Mesenchymal stem cell (in vitro differentiated cells and primary cell): ENCODE measurements around the gene RCL1.
A peak's percentile ranks its signal among the peaks of the same experiment; 100 is the strongest.
"Not testable (repeated sequence)": the region's sequence is repeated elsewhere in the genome, so short reads cannot be mapped to it uniquely, and the experiment has no call there.

Experiments used
- DNase-seq: peaks from one replicate; pipeline ENCODE4 v3.0.0-alpha.2; 2013
- H2AFZ ChIP-seq: one replicate; pipeline ENCODE4 v1.6.1; 2013; ENCODE audit warnings: low read depth, mild to moderate bottlenecking, control low read depth, inconsistent platforms, low read length, moderate library complexity
- H2AK5ac ChIP-seq: 2 replicates; pipeline ENCODE4 v1.6.1; 2013; ENCODE audit warnings: low read length, moderate library complexity, mild to moderate bottlenecking, inconsistent platforms; ENCODE audit not compliant: severe bottlenecking
- H2BK120ac ChIP-seq: one replicate; pipeline ENCODE4 v1.6.1; 2013; ENCODE audit warnings: low read depth, mild to moderate bottlenecking, inconsistent platforms, low read length, moderate library complexity
- H2BK12ac ChIP-seq, 2 experiments: one replicate each; pipeline ENCODE4 v1.6.1; 2013; ENCODE audit warnings: inconsistent platforms in 2 of 2, low read length in 2 of 2, mild to moderate bottlenecking in 2 of 2, moderate library complexity in 2 of 2, control low read depth in 1 of 2
- H2BK15ac ChIP-seq: one replicate; pipeline ENCODE4 v1.6.1; 2013; ENCODE audit warnings: mild to moderate bottlenecking, low read depth, inconsistent platforms; ENCODE audit not compliant: poor library complexity, severe bottlenecking
- H2BK5ac ChIP-seq: 2 replicates; pipeline ENCODE4 v1.6.1; 2013; ENCODE audit warnings: low read depth, mild to moderate bottlenecking, low read length, control low read depth, inconsistent platforms; ENCODE audit not compliant: poor library complexity, severe bottlenecking
- H3K14ac ChIP-seq, 2 experiments: one replicate each; pipeline ENCODE4 v1.6.1; 2013; ENCODE audit warnings: inconsistent platforms in 2 of 2, low read length in 2 of 2, control low read depth in 1 of 2, mild to moderate bottlenecking in 1 of 2, moderate library complexity in 1 of 2
- H3K18ac ChIP-seq, 2 experiments: one replicate each; pipeline ENCODE4 v1.6.1; 2013; ENCODE audit warnings: inconsistent platforms in 2 of 2, low read length in 2 of 2, control low read depth in 1 of 2, low read depth in 1 of 2, mild to moderate bottlenecking in 1 of 2
- H3K23ac ChIP-seq, 2 experiments: one replicate each; pipeline ENCODE4 v1.6.1; 2013; ENCODE audit warnings: inconsistent platforms in 2 of 2, low read length in 2 of 2, mild to moderate bottlenecking in 2 of 2, moderate library complexity in 2 of 2, control low read depth in 1 of 2
- H3K27ac ChIP-seq: 2 replicates; pipeline ENCODE4 v1.5.1; 2013; ENCODE audit warnings: mild to moderate bottlenecking, moderate library complexity, low read length, control low read depth, inconsistent platforms; ENCODE audit not compliant: poor library complexity, severe bottlenecking
- H3K27me3 ChIP-seq, 2 experiments: 2 replicates each; pipeline versions ENCODE4 v1.6.1 to v1.7.0; 2013; ENCODE audit warnings: low read length in 2 of 2, mild to moderate bottlenecking in 2 of 2, moderate library complexity in 2 of 2, control low read depth in 1 of 2, inconsistent platforms in 1 of 2; ENCODE audit not compliant: control insufficient read depth in 1 of 2, insufficient read depth in 1 of 2
- H3K36me3 ChIP-seq, 2 experiments: 2 replicates each; pipeline versions ENCODE4 v1.6.1 to v1.7.0; 2013; ENCODE audit warnings: low read length in 2 of 2, control low read depth in 1 of 2, inconsistent platforms in 1 of 2, low read depth in 1 of 2, mild to moderate bottlenecking in 1 of 2; ENCODE audit not compliant: insufficient read depth in 2 of 2, control insufficient read depth in 1 of 2
- H3K4ac ChIP-seq, 2 experiments: one replicate each; pipeline ENCODE4 v1.6.1; 2013; ENCODE audit warnings: inconsistent platforms in 2 of 2, low read length in 2 of 2, mild to moderate bottlenecking in 2 of 2, moderate library complexity in 2 of 2, control low read depth in 1 of 2, low read depth in 1 of 2
- H3K4me1 ChIP-seq: 2 replicates; pipeline ENCODE4 v1.6.1; 2013; ENCODE audit warnings: low read depth, low read length, control low read depth; ENCODE audit not compliant: control insufficient read depth, insufficient read depth
- H3K4me2 ChIP-seq: 2 replicates; pipeline ENCODE4 v1.6.1; 2013; ENCODE audit warnings: low read length, mild to moderate bottlenecking, inconsistent platforms; ENCODE audit not compliant: poor library complexity, severe bottlenecking
- H3K4me3 ChIP-seq, 2 experiments: 2 replicates each; pipeline versions ENCODE4 v1.5.1 to v1.7.0; 2013; ENCODE audit warnings: low read length in 2 of 2, mild to moderate bottlenecking in 2 of 2, control low read depth in 1 of 2, low read depth in 1 of 2; ENCODE audit not compliant: insufficient read depth in 1 of 2
- H3K79me1 ChIP-seq: replicated peaks from 2 replicates; pipeline ENCODE4 v1.6.1; 2013; ENCODE audit warnings: mild to moderate bottlenecking, control low read depth, low read length, inconsistent platforms; ENCODE audit not compliant: poor library complexity, severe bottlenecking
- H3K9ac ChIP-seq: 2 replicates; pipeline ENCODE4 v1.7.0; 2013; ENCODE audit warnings: mild to moderate bottlenecking, low read length, moderate library complexity
- H3K9me3 ChIP-seq: 2 replicates; pipeline ENCODE4 v1.7.0; 2013; ENCODE audit warnings: mild to moderate bottlenecking, low read length; ENCODE audit not compliant: control insufficient read depth
- H4K8ac ChIP-seq: one replicate; pipeline ENCODE4 v1.6.1; 2013; ENCODE audit warnings: inconsistent platforms, mild to moderate bottlenecking, low read length, moderate library complexity
- H4K91ac ChIP-seq: one replicate; pipeline ENCODE4 v1.6.1; 2013; ENCODE audit warnings: mild to moderate bottlenecking, low read length, inconsistent platforms
- WGBS: methylation state at CpG from one replicate; pipeline ENCODE4 v1.1.7; 2013; ENCODE audit warnings: mixed read lengths; 5-methylcytosine and 5-hydroxymethylcytosine counted together

Gene RCL1

GRCh38 chr9:4774209-4774608 is 18.5 kb upstream of the RCL1 start:
- Histone ChIP-seq H3K18ac (no peak overlapping the region), H3K9me3 (no peaks in the 10 kb centered on the region), H2BK15ac (no peak overlapping the region), H3K4me2 (no peak overlapping the region), H2BK120ac (no peak overlapping the region), H2BK12ac (no peak overlapping the region), H3K4me3 (peak overlapping the region in 1 of 2 experiments; percentile 3), H3K14ac (no peak overlapping the region), H3K27ac (no peak overlapping the region), H3K79me1 (no peaks in the 10 kb centered on the region), H2AK5ac (no peak overlapping the region), H3K4ac (no peak overlapping the region), H4K91ac (no peak overlapping the region), H3K9ac (no peak overlapping the region), H3K27me3 (peaks cover 0 to 2% of the 10 kb centered on the region in 2 experiments), H2BK5ac (no peak overlapping the region), H2AFZ (no peak overlapping the region), H3K23ac (no peak overlapping the region), H3K4me1 (peaks cover 2% of the 10 kb centered on the region), H3K36me3 (no peaks in the 10 kb centered on the region), H4K8ac (no peak overlapping the region)
- WGBS = 43% methylated on average over 1 of the region's 1 CpG
- peak; percentile 89 for DNase-seq

DNA sequence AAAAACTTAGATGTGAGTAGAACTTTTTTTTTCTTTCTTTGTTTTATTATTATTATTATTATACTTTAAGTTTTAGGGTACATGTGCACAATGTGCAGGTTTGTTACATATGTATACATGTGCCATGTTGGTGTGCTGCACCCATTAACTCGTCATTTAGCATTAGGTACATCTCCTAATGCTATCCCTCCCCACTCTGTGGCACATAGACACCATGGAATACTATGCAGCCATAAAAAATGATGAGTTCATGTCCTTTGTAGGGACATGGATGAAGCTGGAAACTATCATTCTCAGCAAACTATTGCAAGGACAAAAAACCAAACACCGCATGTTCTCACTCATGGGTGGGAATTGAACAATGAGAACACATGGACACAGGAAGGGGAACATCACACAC is 17.8 kb upstream of the RCL1 start:
- not testable (repeated sequence) for H4K8ac ChIP-seq, H3K23ac ChIP-seq, H3K18ac ChIP-seq, H3K14ac ChIP-seq, H2AK5ac ChIP-seq, H3K9me3 ChIP-seq, H3K36me3 ChIP-seq, H3K4ac ChIP-seq, H2AFZ ChIP-seq, H3K4me1 ChIP-seq, H3K4me2 ChIP-seq, H2BK15ac ChIP-seq, H3K9ac ChIP-seq, H2BK5ac ChIP-seq, H2BK120ac ChIP-seq, H2BK12ac ChIP-seq, H3K4me3 ChIP-seq, H3K27me3 ChIP-seq, H3K79me1 ChIP-seq, H3K27ac ChIP-seq, H4K91ac ChIP-seq, DNase-seq
- no CpG with 5 or more reads among the region's 2 CpGs for WGBS

DNA sequence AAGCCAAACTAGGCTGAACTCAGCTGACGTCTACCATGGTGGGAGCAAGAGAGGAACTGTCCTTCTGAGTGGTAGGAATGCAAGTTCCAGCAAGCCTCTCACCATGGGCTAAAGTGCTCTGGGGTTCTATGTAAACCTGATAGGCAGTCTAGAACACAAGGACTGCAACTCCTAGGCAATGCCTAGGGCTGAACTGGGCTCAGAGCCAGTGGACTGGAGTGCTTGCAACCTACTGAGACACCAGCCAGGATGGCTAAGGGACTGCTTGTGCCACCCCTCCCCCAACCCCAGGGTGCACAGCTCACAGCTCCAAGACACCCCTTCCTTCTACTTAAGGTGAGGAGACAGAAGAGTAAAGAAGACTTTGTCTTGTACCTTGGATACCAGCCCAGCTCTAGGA is 12.1 kb upstream of the RCL1 start:
- no peak overlapping the region for H2BK120ac ChIP-seq
- 86% methylated on average over 1 of the region's 1 CpG for WGBS
- H3K14ac ChIP-seq = no peak overlapping the region
- H3K79me1 ChIP-seq = no peaks in the 10 kb centered on the region
- no peak overlapping the region for H2BK5ac ChIP-seq
- peaks cover 4% of the 10 kb centered on the region for H3K4me1 ChIP-seq
- H4K8ac ChIP-seq = no peak overlapping the region
- no peak overlapping the region for H3K9ac ChIP-seq
- H2AK5ac ChIP-seq = no peak overlapping the region
- no peak for DNase-seq
- H3K23ac ChIP-seq = no peak overlapping the region
- H3K18ac ChIP-seq = no peak overlapping the region
- H3K4me3 ChIP-seq = no peak overlapping the region
- no peak overlapping the region for H3K4ac ChIP-seq
- H3K36me3 ChIP-seq = no peaks in the 10 kb centered on the region
- no peak overlapping the region for H3K27ac ChIP-seq
- no peak overlapping the region for H2AFZ ChIP-seq
- H3K4me2 ChIP-seq = no peak overlapping the region
- no peaks in the 10 kb centered on the region for H3K9me3 ChIP-seq
- H2BK15ac ChIP-seq = no peak overlapping the region
- no peak overlapping the region for H2BK12ac ChIP-seq
- H3K27me3 ChIP-seq = peaks cover 0 to 4% of the 10 kb centered on the region in 2 experiments
- H4K91ac ChIP-seq = no peak overlapping the region

DNA sequence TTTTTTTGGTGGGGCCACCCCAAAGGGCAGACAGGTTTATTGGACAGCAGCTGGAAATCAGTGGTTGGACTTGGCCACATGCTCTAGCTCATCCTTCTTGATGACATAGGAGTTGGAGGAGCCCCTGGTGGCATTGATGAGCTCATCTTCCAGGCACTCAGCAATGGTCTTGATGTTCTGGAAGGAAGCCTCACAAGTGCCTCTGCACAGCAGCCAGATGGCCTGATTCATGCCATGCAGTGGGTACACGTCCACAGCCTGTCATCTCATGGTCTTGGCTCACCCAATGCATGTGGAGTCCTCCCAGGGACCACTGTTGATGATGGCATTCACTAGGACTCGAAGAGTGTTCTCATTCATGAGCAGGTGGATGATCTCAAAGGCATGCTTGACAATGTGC is 11.3 kb upstream of the RCL1 start:
- Histone ChIP-seq H3K79me1 (no peaks in the 10 kb centered on the region), H3K4ac (no peak overlapping the region), H2AFZ (no peak overlapping the region), H4K8ac (no peak overlapping the region), H3K9me3 (no peaks in the 10 kb centered on the region), H2BK12ac (no peak overlapping the region), H2BK5ac (no peak overlapping the region), H2BK120ac (no peak overlapping the region), H4K91ac (no peak overlapping the region), H3K36me3 (no peaks in the 10 kb centered on the region), H3K9ac (no peak overlapping the region), H3K4me1 (peaks cover 4% of the 10 kb centered on the region), H3K23ac (no peak overlapping the region), H3K14ac (peak overlapping the region in 1 of 2 experiments; percentile 14), H3K27me3 (peaks cover 0 to 4% of the 10 kb centered on the region in 2 experiments), H3K27ac (no peak overlapping the region), H2BK15ac (no peak overlapping the region), H3K4me2 (no peak overlapping the region), H2AK5ac (no peak overlapping the region), H3K18ac (no peak overlapping the region), H3K4me3 (no peak overlapping the region)
- WGBS = 42% methylated on average over 2 of the region's 2 CpGs
- no peak for DNase-seq
